ENCODE data around the gene PTPRC.

The PTPRC gene

GRCh38 chr1:198656500-198656932 is 17.7 kb downstream of the PTPRC start (continued):
- no peak for TF ChIP-seq KLF10 (tag by site-specific recombination; IDR thresholded peaks at IDR 0.05)
- TF ChIP-seq ZNF624 (tag by site-specific recombination; IDR thresholded peaks at IDR 0.05), result no peak
- no peak for TF ChIP-seq ZNF558 (tag by site-specific recombination; IDR thresholded peaks at IDR 0.05)
- TF ChIP-seq ZNF133 (tag by site-specific recombination; IDR thresholded peaks at IDR 0.05), result no peak
- TF ChIP-seq ZXDB (tag by site-specific recombination; IDR thresholded peaks at IDR 0.05), result no peak
- no peak for TF ChIP-seq HIC1 (tag by site-specific recombination; IDR thresholded peaks at IDR 0.05)
- TF ChIP-seq ZNF555 (tag by site-specific recombination; conservative IDR thresholded peaks at IDR 0.05), result no peak
- no peak for TF ChIP-seq ZNF677 (tag by site-specific recombination; IDR thresholded peaks at IDR 0.05)
- TF ChIP-seq ZFP3 (tag by site-specific recombination; IDR thresholded peaks at IDR 0.05; ENCODE audit: low read depth), result no peak
- TF ChIP-seq ZIC2 (tag by site-specific recombination; IDR thresholded peaks at IDR 0.05), result no peak
- no peak for TF ChIP-seq RBAK (tag by site-specific recombination; IDR thresholded peaks at IDR 0.05)
- TF ChIP-seq ZBTB26 (tag by site-specific recombination; optimal IDR thresholded peaks at IDR 0.05), result no peak
- no peak for TF ChIP-seq PRDM4 (tag by site-specific recombination; IDR thresholded peaks at IDR 0.05)
- TF ChIP-seq OSR2 (tag by site-specific recombination; IDR thresholded peaks at IDR 0.05), result peak; percentile 59; the same call in 1 of the 2 replicates
- TF ChIP-seq PRDM6 (tag by site-specific recombination; IDR thresholded peaks at IDR 0.05), result peak; percentile 80
- no peak for TF ChIP-seq ZFP69B (tag by site-specific recombination; IDR thresholded peaks at IDR 0.05)
- no peak for TF ChIP-seq BCL11A (tag by site-specific recombination; IDR thresholded peaks at IDR 0.05; ENCODE audit: low read depth)
- TF ChIP-seq ZFP41 (tag by site-specific recombination; IDR thresholded peaks at IDR 0.05; ENCODE audit: borderline replicate concordance), result no peak
- TF ChIP-seq ZNF426 (tag by site-specific recombination; IDR thresholded peaks at IDR 0.05), result no peak
- TF ChIP-seq ZNF514 (tag by site-specific recombination; IDR thresholded peaks at IDR 0.05), result no peak
- no peak for TF ChIP-seq SALL2 (tag by site-specific recombination; IDR thresholded peaks at IDR 0.05; ENCODE audit: borderline replicate concordance)
- no peak for TF ChIP-seq ZNF366 (tag by site-specific recombination; conservative IDR thresholded peaks at IDR 0.05)
- no peak for TF ChIP-seq ZNF549 (tag by site-specific recombination; IDR thresholded peaks at IDR 0.05)
- peak; percentile 82 for TF ChIP-seq ZNF600 (tag by site-specific recombination; IDR thresholded peaks at IDR 0.05)
- no peak for TF ChIP-seq ZNF239 (tag by site-specific recombination; IDR thresholded peaks at IDR 0.05)
- TF ChIP-seq ZEB2 (tag by site-specific recombination; IDR thresholded peaks at IDR 0.05), result no peak
- no peak for TF ChIP-seq ZNF341 (tag by site-specific recombination; IDR thresholded peaks at IDR 0.05; ENCODE audit: low read depth)
- TF ChIP-seq ZNF148 (tag by site-specific recombination; IDR thresholded peaks at IDR 0.05; ENCODE audit: borderline replicate concordance), result no peak
- TF ChIP-seq YY2 (tag by site-specific recombination; IDR thresholded peaks at IDR 0.05), result no peak
- peak; percentile 76; the same call in 1 of the 2 replicates for TF ChIP-seq SCRT1 (tag by site-specific recombination; IDR thresholded peaks at IDR 0.05; ENCODE audit: borderline replicate concordance)
